Gastroesophageal sphincter (tissue), 3 donors: ENCODE measurements around the gene EFR3B.

Source experiments
- CTCF ChIP-seq, 4 experiments: fragments of 200-600 bp in 2 of 4; fragments of 450-650 bp in 2 of 4; sonication (generic) in 1 of 4; IDR thresholded peaks; one replicate each; pipeline ENCODE4 v1.5.1; 2017 to 2019; ENCODE audit warnings: antibody characterized with exemption in 4 of 4, mild to moderate bottlenecking in 2 of 4, moderate library complexity in 2 of 4
- POLR2A ChIP-seq, 2 donors: fragments of 450-650 bp; IDR thresholded peaks; one replicate each; pipeline ENCODE4 v1.6.1; 2017; ENCODE audit warnings: antibody characterized with exemption in 2 of 2, mild to moderate bottlenecking in 2 of 2, moderate library complexity in 1 of 2
- POLR2AphosphoS5 ChIP-seq: sonication (generic); formaldehyde crosslinking; IDR thresholded peaks from one replicate; pipeline ENCODE4 v1.6.1; 2017; ENCODE audit warnings: antibody characterized with exemption

- TF ChIP-seq POLR2AphosphoS5 (no peak), CTCF (IDR thresholded peaks at IDR 0.05) (no peak), POLR2A (IDR thresholded peaks at IDR 0.05) (no peak)
Measured at GRCh38 chr2:25002066-25002465, 39.8 kb upstream of the EFR3B start.
